ENCODE results near the gene HIPK2.
"Not testable (repeated sequence)": the region's sequence is repeated elsewhere in the genome, so short reads cannot be mapped to it uniquely, and the experiment has no call there.

HIPK2 gene

GRCh38 chr7:139613971-139614411, 163.8 kb downstream of the HIPK2 start:
- no peak for DNase-seq

- DNase-seq = not testable (repeated sequence)
Observed at GRCh38 chr7:139611556-139611955, 166.2 kb downstream of the HIPK2 start.

GRCh38 chr7:139610595-139610994, 167.2 kb downstream of the HIPK2 start:
- no peak for DNase-seq

GRCh38 chr7:139603896-139604295, 173.9 kb downstream of the HIPK2 start:
- DNase-seq = no peak

- no peak for DNase-seq
Observed at GRCh38 chr7:139603282-139603681, 174.5 kb downstream of the HIPK2 start.

- DNase-seq = no peak
Observed at GRCh38 chr7:139602143-139602722, 175.6 kb downstream of the HIPK2 start.

GRCh38 chr7:139601176-139601575, 176.6 kb downstream of the HIPK2 start:
- DNase-seq = no peak

- no peak for DNase-seq
Observed at GRCh38 chr7:139600306-139600705, 177.5 kb downstream of the HIPK2 start.

GRCh38 chr7:139598642-139599041, 179.2 kb downstream of the HIPK2 start:
- no peak for DNase-seq

GRCh38 chr7:139597028-139597427, 180.8 kb downstream of the HIPK2 start:
- DNase-seq = no peak

GRCh38 chr7:139596626-139597025, 181.2 kb downstream of the HIPK2 start:
- DNase-seq = no peak

GRCh38 chr7:139595806-139596205, 182.0 kb downstream of the HIPK2 start:
- no peak for DNase-seq

- no peak for DNase-seq
Observed at GRCh38 chr7:139594911-139595476, 182.8 kb downstream of the HIPK2 start.

GRCh38 chr7:139594090-139594489, 183.7 kb downstream of the HIPK2 start:
- DNase-seq = no peak

- no peak for DNase-seq
Observed at GRCh38 chr7:139592801-139593461, 184.9 kb downstream of the HIPK2 start.

- DNase-seq = no peak
Observed at GRCh38 chr7:139591550-139592195, 186.1 kb downstream of the HIPK2 start.

GRCh38 chr7:139589474-139589873, 188.3 kb downstream of the HIPK2 start:
- DNase-seq = no peak

- no peak for DNase-seq
Observed at GRCh38 chr7:139588632-139589031, 189.2 kb downstream of the HIPK2 start.

GRCh38 chr7:139587535-139587934, 190.3 kb downstream of the HIPK2 start:
- no peak for DNase-seq

- DNase-seq = no peak
Observed at GRCh38 chr7:139586286-139586685, 191.5 kb downstream of the HIPK2 start.

- no peak for DNase-seq
Observed at GRCh38 chr7:139585042-139585441, 192.8 kb downstream of the HIPK2 start.

- no peak for DNase-seq
Observed at GRCh38 chr7:139583826-139584553, 193.8 kb downstream of the HIPK2 start.

- DNase-seq = no peak
Observed at GRCh38 chr7:139582671-139583155, 195.1 kb downstream of the HIPK2 start.

All from activated T-cell treated with anti-CD3 and anti-CD28 coated beads, Interleukin-2, amount 50 U/mL, for 1 hour (primary cell).